ACC112 (cell line): ENCODE data around the gene MTHFD2.

Source experiments
- H2AFZ ChIP-seq: fragments of 200-600 bp; sonication (generic); one replicate; pipeline ENCODE4 v1.6.0; 2017; ENCODE audit warnings: antibody characterized with exemption, low read length; ENCODE audit not compliant: unreplicated experiment
- H3K27ac ChIP-seq: fragments of 200-600 bp; sonication (generic); 2 replicates; pipeline ENCODE4 v1.5.1; 2014; ENCODE audit warnings: low read depth, mild to moderate bottlenecking, antibody characterized with exemption, low read length, moderate library complexity
- H3K27me3 ChIP-seq: fragments of 200-600 bp; sonication (generic); 2 replicates; pipeline ENCODE4 v1.6.1; 2014; ENCODE audit warnings: mild to moderate bottlenecking, antibody characterized with exemption, low read length, moderate library complexity, mixed read lengths; ENCODE audit not compliant: insufficient read depth
- H3K36me3 ChIP-seq: fragments of 200-600 bp; sonication (generic); 2 replicates; pipeline ENCODE4 v1.6.1; 2016; ENCODE audit warnings: mild to moderate bottlenecking, antibody characterized with exemption, low read length, moderate library complexity, mixed read lengths; ENCODE audit not compliant: insufficient read depth
- H3K4me1 ChIP-seq: fragments of 200-600 bp; sonication (generic); one replicate; pipeline ENCODE4 v1.6.1; 2016; ENCODE audit warnings: low read length, mixed read lengths; ENCODE audit not compliant: insufficient read depth, unreplicated experiment, control insufficient read depth
- H3K4me3 ChIP-seq: fragments of 200-600 bp; sonication (generic); 2 replicates; pipeline ENCODE4 v1.5.1; 2014; ENCODE audit warnings: mild to moderate bottlenecking, low read depth, low read length
- H3K79me2 ChIP-seq: fragments of 200-600 bp; sonication (generic); one replicate; pipeline ENCODE4 v1.6.0; 2016; ENCODE audit warnings: low read length; ENCODE audit not compliant: control insufficient read depth, unreplicated experiment, insufficient read depth

The MTHFD2 gene

GRCh38 chr2:74250189-74250631 lies 51.8 kb downstream of the MTHFD2 start:
- no peaks in the 10 kb centered on the region for H3K79me2 ChIP-seq

GRCh38 chr2:74252036-74252435 lies 53.6 kb downstream of the MTHFD2 start:
- no peaks in the 10 kb centered on the region for H3K36me3 ChIP-seq
- no peaks in the 10 kb centered on the region for H3K79me2 ChIP-seq
- no peak overlapping the region for H3K4me3 ChIP-seq
- no peaks in the 10 kb centered on the region for H3K27me3 ChIP-seq
- H3K4me1 ChIP-seq = no peaks in the 10 kb centered on the region
- no peak overlapping the region for H3K27ac ChIP-seq
- no peak overlapping the region for H2AFZ ChIP-seq

More at GRCh38 chr2:74250189-74250631, 51.8 kb downstream of the MTHFD2 start:
- no peaks in the 10 kb centered on the region for H3K36me3 ChIP-seq
- H3K27ac ChIP-seq = no peak overlapping the region
- no peak overlapping the region for H3K4me3 ChIP-seq
- H3K4me1 ChIP-seq = no peaks in the 10 kb centered on the region
- no peaks in the 10 kb centered on the region for H3K27me3 ChIP-seq
- H2AFZ ChIP-seq = no peak overlapping the region

DNA sequence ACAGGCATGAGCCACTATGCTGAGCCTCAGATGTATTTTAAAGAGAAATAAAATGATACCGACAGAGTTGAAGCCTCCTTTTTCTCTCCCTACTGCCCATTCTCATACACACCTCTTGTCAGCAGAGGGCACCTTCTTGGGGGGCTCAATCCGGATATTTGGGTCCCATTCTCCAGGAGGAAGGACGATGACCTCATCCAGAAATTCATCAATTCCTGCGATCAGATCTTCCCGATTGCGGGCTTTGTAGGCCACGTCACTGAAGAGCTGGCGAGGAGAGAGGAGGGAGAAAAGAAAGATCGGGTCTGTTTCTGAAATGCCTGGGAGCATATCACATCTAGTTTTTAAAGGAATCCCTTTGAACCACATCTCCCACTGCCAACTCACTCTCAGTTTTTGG lies 54.4 kb downstream of the MTHFD2 start:
- Histone ChIP-seq H3K4me3 (no peak overlapping the region), H3K27ac (no peak overlapping the region), H3K27me3 (no peaks in the 10 kb centered on the region), H3K4me1 (no peaks in the 10 kb centered on the region), H2AFZ (no peak overlapping the region), H3K79me2 (no peaks in the 10 kb centered on the region), H3K36me3 (no peaks in the 10 kb centered on the region)

DNA sequence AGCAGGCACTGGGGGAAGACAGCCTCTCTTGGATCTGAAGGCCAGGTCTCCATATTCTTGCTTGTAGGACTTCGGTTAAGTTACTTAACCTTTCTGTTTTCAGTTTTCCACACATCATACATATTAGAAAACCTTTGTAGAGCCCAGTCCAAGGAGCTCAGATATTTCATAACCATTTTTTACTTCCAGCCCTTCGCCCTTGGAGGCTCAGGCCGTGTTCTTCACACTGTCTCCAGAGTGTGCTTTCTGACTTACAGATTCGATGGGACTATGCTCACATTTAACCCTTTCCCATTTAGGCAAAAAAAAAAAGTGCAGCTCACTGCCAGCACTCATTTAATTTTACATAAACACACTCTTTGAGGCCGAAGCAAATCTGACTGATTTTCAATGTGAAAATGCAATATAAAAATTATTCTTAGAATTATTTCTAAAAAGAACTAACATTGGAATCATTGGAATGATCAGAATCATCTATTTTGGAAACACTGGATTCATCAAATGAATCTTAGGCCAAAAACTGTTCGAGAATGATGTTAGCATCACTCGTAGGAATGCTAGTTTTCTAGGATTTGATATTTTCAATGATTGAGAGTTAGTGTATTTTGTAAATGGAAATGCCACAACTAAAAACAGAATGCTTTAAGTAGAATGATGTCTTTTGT lies 55.0 kb downstream of the MTHFD2 start:
- Histone ChIP-seq H2AFZ (no peak overlapping the region), H3K79me2 (no peaks in the 10 kb centered on the region), H3K4me1 (no peaks in the 10 kb centered on the region), H3K27ac (no peak overlapping the region), H3K36me3 (no peaks in the 10 kb centered on the region), H3K27me3 (no peaks in the 10 kb centered on the region), H3K4me3 (no peak overlapping the region)

GRCh38 chr2:74253971-74254310 lies 55.5 kb downstream of the MTHFD2 start:
- no peak overlapping the region for H2AFZ ChIP-seq
- no peaks in the 10 kb centered on the region for H3K4me1 ChIP-seq
- no peak overlapping the region for H3K27ac ChIP-seq
- no peaks in the 10 kb centered on the region for H3K27me3 ChIP-seq
- no peak overlapping the region for H3K4me3 ChIP-seq
- no peaks in the 10 kb centered on the region for H3K36me3 ChIP-seq
- no peaks in the 10 kb centered on the region for H3K79me2 ChIP-seq

DNA sequence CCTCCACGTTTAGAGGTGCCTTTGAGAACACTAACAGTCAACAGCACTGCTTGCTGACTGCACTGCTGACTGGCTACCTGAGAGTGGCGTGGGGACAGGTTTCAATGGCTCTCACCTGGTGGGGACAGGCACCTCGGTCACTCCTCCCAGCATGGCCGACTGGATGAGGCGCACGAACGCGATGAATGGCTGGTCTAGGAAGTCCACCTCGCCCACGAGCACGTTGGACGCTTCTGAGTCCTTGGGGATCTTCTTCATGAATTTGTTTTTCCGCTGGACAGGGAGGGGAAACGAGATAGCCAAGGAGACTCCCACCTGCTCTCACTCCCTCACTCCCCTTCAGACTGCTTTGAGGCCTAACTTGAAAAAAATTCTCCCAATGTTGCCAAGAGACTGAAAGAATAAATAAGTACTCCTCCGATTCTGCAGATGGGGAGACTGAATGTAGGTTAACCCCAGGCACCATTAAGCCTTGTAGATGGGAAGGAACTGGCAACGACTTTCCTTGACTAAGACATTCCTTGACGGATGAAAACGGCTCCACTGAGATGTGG lies 57.3 kb downstream of the MTHFD2 start:
- Histone ChIP-seq H2AFZ (no peak overlapping the region), H3K27me3 (no peaks in the 10 kb centered on the region), H3K27ac (no peak overlapping the region), H3K79me2 (no peaks in the 10 kb centered on the region), H3K36me3 (no peaks in the 10 kb centered on the region), H3K4me3 (no peak overlapping the region), H3K4me1 (no peaks in the 10 kb centered on the region)

- Histone ChIP-seq H3K36me3 (no peaks in the 10 kb centered on the region), H3K27ac (no peak overlapping the region), H3K4me3 (no peak overlapping the region), H3K4me1 (no peaks in the 10 kb centered on the region), H3K79me2 (no peaks in the 10 kb centered on the region), H2AFZ (no peak overlapping the region), H3K27me3 (no peaks in the 10 kb centered on the region)
Measured at GRCh38 chr2:74259191-74259590, 60.8 kb downstream of the MTHFD2 start.

GRCh38 chr2:74259733-74260132 lies 61.3 kb downstream of the MTHFD2 start:
- H3K4me1 ChIP-seq = no peaks in the 10 kb centered on the region
- H2AFZ ChIP-seq = no peak overlapping the region
- no peaks in the 10 kb centered on the region for H3K27me3 ChIP-seq
- no peaks in the 10 kb centered on the region for H3K36me3 ChIP-seq
- H3K79me2 ChIP-seq = no peaks in the 10 kb centered on the region
- no peak overlapping the region for H3K4me3 ChIP-seq
- H3K27ac ChIP-seq = no peak overlapping the region

DNA sequence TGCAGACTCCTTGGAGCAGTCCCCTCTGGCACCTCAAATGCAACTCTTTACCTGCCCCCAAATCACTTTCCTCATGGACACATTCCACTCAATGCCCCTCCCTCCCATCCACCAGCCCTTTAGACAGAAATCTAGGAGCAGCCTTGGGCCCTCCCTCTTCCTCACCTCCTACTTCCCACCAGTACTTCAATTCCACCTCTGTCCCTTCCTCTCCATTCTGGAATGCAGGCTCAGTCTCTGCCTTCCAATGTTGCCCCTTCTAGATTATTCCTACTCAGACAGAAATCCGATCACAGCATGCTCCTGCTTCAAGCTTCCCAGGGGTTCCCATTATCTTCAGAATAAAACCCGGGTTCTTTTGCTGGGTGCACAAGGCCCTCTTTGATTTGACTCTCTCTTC lies 62.1 kb downstream of the MTHFD2 start:
- H3K4me1 ChIP-seq = no peaks in the 10 kb centered on the region
- H3K79me2 ChIP-seq = no peaks in the 10 kb centered on the region

GRCh38 chr2:74261204-74261864 lies 62.9 kb downstream of the MTHFD2 start:
- no peaks in the 10 kb centered on the region for H3K4me1 ChIP-seq
- H3K36me3 ChIP-seq = no peaks in the 10 kb centered on the region
- H3K27me3 ChIP-seq = no peaks in the 10 kb centered on the region
- H3K27ac ChIP-seq = no peak overlapping the region
- no peak overlapping the region for H2AFZ ChIP-seq
- no peak overlapping the region for H3K4me3 ChIP-seq
- H3K79me2 ChIP-seq = no peaks in the 10 kb centered on the region

More for the DNA sequence above, 62.1 kb downstream of the MTHFD2 start:
- no peaks in the 10 kb centered on the region for H3K36me3 ChIP-seq
- no peak overlapping the region for H3K4me3 ChIP-seq
- no peaks in the 10 kb centered on the region for H3K27me3 ChIP-seq
- no peak overlapping the region for H3K27ac ChIP-seq
- no peak overlapping the region for H2AFZ ChIP-seq

DNA sequence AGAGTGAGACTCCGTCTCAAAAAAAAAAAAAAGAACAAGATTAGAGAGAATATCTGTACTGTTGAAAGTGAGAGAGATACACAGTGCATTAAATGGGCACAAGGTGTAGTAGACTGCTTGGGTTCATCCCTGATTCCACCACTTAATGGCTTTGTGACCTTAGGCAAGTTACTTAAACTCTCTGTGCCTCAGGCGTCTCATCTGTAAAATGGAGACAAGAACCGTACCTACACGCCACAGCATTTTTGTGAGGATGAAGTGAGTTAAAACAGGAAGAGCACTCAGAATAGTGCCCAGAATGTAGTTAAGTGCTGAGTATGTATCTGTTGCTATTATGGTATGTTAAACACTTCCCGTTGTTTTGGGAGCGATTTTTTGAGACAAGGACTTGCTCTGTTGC lies 64.3 kb downstream of the MTHFD2 start:
- Histone ChIP-seq H3K79me2 (no peaks in the 10 kb centered on the region), H3K4me1 (no peaks in the 10 kb centered on the region), H3K4me3 (no peak overlapping the region), H3K27ac (no peak overlapping the region), H3K36me3 (no peaks in the 10 kb centered on the region), H3K27me3 (no peaks in the 10 kb centered on the region), H2AFZ (no peak overlapping the region)
